HepG2 (cell line): ENCODE measurements around the gene TMEM145. TPM values are rescaled to one million over a fixed set of nuclear protein-coding genes. Genes with fewer than 3 reads are reported as not detected.

Experiments used
- MED1 ChIP-seq: sonication (generic); formaldehyde crosslinking; IDR thresholded peaks from 2 replicates; pipeline ENCODE4 v1.4.0; 2020; ENCODE audit warnings: missing genetic modification reagents
- MED13 ChIP-seq: sonication (generic); formaldehyde crosslinking; IDR thresholded peaks from 2 replicates; pipeline ENCODE4 v1.5.0; 2020; ENCODE audit warnings: missing genetic modification reagents
- NFYC ChIP-seq: IDR thresholded peaks from 2 replicates; pipeline ENCODE4 v1.6.1; 2016; ENCODE audit warnings: missing genetic modification reagents, missing compliant biosample characterization
- ZBTB10 ChIP-seq: sonication (generic); formaldehyde crosslinking; IDR thresholded peaks from 2 replicates; pipeline ENCODE4 v1.4.0; 2020; ENCODE audit warnings: missing genetic modification reagents, borderline replicate concordance
- ZNF530 ChIP-seq: sonication (generic); formaldehyde crosslinking; IDR thresholded peaks from 2 replicates; pipeline ENCODE4 v1.5.0; 2020; ENCODE audit warnings: low read depth, mild to moderate bottlenecking, missing genetic modification reagents
- ZNF598 ChIP-seq: sonication (generic); formaldehyde crosslinking; IDR thresholded peaks from 2 replicates; pipeline ENCODE4 v1.5.1; 2020; ENCODE audit warnings: mild to moderate bottlenecking, missing genetic modification reagents, borderline replicate concordance
- polyA plus RNA-seq, 8 experiments: library from polyadenylated mRNA; depleted of rRNA in 3 of 8; stranded (reverse) in 7 of 8; unstranded in 1 of 8; fragments of >200 nt; fragmentation: Illumina TruSeq in 4 of 8; extraction: Trizol in 4 of 8; gene quantifications; 2 replicates each; pipeline versions ENCODE4 v1.2.1 to v1.2.3, GENCODE V29; 2011 to 2016; ENCODE audit warnings: low read depth in 4 of 8, missing spikeins in 1 of 8, mixed read lengths in 1 of 8; ENCODE audit not compliant: insufficient read depth in 1 of 8
- total RNA-seq, 5 experiments: library from RNA; depleted of rRNA; stranded (reverse); fragments of >200 nt; fragmentation: Illumina TruSeq; extraction: Trizol; gene quantifications; 2 replicates each; pipeline ENCODE4 v1.2.3, GENCODE V29; 2016; ENCODE audit warnings: low read depth in 1 of 5
- TF ChIP-seq, protein P1 (sequence below): sonication (generic); formaldehyde crosslinking; IDR thresholded peaks from 2 replicates; pipeline ENCODE4 v1.5.0; 2020; ENCODE audit warnings: missing genetic modification reagents
- TF ChIP-seq, protein P2 (sequence below): sonication (generic); formaldehyde crosslinking; IDR thresholded peaks from 2 replicates; pipeline ENCODE4 v1.4.0; 2020; ENCODE audit warnings: missing genetic modification reagents, borderline replicate concordance
- TF ChIP-seq, protein P3 (sequence below): IDR thresholded peaks from 2 replicates; pipeline ENCODE4 v1.6.1; 2016; ENCODE audit warnings: low read depth, borderline replicate concordance

Gene TMEM145
- total and polyA plus RNA-seq, 2 of the 13 experiments (the other 11 are each of a cell fraction or from before 2014, with no cell fraction given) = 0.07 to 5.1 TPM

GRCh38 chr19:42288387-42288786 is 24.7 kb upstream of the TMEM145 start (continued):
- TF ChIP-seq, protein P1, sequence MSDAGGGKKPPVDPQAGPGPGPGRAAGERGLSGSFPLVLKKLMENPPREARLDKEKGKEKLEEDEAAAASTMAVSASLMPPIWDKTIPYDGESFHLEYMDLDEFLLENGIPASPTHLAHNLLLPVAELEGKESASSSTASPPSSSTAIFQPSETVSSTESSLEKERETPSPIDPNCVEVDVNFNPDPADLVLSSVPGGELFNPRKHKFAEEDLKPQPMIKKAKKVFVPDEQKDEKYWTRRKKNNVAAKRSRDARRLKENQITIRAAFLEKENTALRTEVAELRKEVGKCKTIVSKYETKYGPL (CRISPR knock-in tag) = no peak
- TF ChIP-seq ZNF530 (no peak), MED1 (CRISPR knock-in tag) (no peak), ZBTB10 (CRISPR knock-in tag) (no peak), MED13 (CRISPR knock-in tag) (no peak), NFYC (CRISPR knock-in tag) (no peak), ZNF598 (CRISPR knock-in tag) (no peak)
- TF ChIP-seq, protein P2, sequence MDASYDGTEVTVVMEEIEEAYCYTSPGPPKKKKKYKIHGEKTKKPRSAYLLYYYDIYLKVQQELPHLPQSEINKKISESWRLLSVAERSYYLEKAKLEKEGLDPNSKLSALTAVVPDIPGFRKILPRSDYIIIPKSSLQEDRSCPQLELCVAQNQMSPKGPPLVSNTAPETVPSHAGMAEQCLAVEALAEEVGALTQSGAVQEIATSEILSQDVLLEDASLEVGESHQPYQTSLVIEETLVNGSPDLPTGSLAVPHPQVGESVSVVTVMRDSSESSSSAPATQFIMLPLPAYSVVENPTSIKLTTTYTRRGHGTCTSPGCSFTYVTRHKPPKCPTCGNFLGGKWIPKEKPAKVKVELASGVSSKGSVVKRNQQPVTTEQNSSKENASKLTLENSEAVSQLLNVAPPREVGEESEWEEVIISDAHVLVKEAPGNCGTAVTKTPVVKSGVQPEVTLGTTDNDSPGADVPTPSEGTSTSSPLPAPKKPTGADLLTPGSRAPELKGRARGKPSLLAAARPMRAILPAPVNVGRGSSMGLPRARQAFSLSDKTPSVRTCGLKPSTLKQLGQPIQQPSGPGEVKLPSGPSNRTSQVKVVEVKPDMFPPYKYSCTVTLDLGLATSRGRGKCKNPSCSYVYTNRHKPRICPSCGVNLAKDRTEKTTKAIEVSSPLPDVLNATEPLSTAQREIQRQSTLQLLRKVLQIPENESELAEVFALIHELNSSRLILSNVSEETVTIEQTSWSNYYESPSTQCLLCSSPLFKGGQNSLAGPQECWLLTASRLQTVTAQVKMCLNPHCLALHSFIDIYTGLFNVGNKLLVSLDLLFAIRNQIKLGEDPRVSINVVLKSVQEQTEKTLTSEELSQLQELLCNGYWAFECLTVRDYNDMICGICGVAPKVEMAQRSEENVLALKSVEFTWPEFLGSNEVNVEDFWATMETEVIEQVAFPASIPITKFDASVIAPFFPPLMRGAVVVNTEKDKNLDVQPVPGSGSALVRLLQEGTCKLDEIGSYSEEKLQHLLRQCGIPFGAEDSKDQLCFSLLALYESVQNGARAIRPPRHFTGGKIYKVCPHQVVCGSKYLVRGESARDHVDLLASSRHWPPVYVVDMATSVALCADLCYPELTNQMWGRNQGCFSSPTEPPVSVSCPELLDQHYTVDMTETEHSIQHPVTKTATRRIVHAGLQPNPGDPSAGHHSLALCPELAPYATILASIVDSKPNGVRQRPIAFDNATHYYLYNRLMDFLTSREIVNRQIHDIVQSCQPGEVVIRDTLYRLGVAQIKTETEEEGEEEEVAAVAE = no peak
- TF ChIP-seq, protein P3, sequence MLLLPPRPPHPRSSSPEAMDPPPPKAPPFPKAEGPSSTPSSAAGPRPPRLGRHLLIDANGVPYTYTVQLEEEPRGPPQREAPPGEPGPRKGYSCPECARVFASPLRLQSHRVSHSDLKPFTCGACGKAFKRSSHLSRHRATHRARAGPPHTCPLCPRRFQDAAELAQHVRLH (CRISPR knock-in tag) = no peak
